Activated CD8-positive, alpha-beta memory T cell treated with anti-CD3 and anti-CD28 coated beads, Interleukin-2, amount 10 ng/mL, durations not matched to agents 7 days and 5 days (primary cell): Measurements from ENCODE around the gene OR13C8. TPM values are rescaled to one million over a fixed set of nuclear protein-coding genes. Genes with fewer than 3 reads are reported as not detected.
"Not testable (repeated sequence)": the region's sequence is repeated elsewhere in the genome, so short reads cannot be mapped to it uniquely, and the experiment has no call there.

Experiments used
- ATAC-seq: fragments of 150-1000 bp; cut with Tn5 transposase; one replicate; pipeline ENCODE4 v1.10.0; 2021; ENCODE audit warnings: moderate library complexity
- CTCF ChIA-PET: fragments of 350-600 bp; sonication (Branson Sonifier 250); formaldehyde crosslinking; loops from one replicate; lab custom pipeline; 2021; ENCODE audit warnings: antibody characterized with exemption; lab: Charles Lee
- DNase-seq: peaks from one replicate; pipeline ENCODE4 v3.0.0-alpha.2; 2020
- H3K27ac Mint-ChIP-seq: one replicate; pipeline ENCODE4 v1.8.0; 2021; ENCODE audit warnings: mild to moderate bottlenecking, mixed read lengths
- H3K27me3 Mint-ChIP-seq: one replicate; pipeline ENCODE4 v1.8.0; 2021; ENCODE audit warnings: mixed read lengths
- H3K36me3 Mint-ChIP-seq: one replicate; pipeline ENCODE4 v1.8.0; 2021; ENCODE audit warnings: mild to moderate bottlenecking, mixed read lengths
- H3K4me1 Mint-ChIP-seq: one replicate; pipeline ENCODE4 v1.8.0; 2021; ENCODE audit warnings: mixed read lengths
- H3K4me3 Mint-ChIP-seq: one replicate; pipeline ENCODE4 v1.8.0; 2021; ENCODE audit warnings: mild to moderate bottlenecking, moderate library complexity, mixed read lengths
- H3K9me3 Mint-ChIP-seq: one replicate; pipeline ENCODE4 v1.8.0; 2022; ENCODE audit warnings: low read depth, mixed read lengths
- total RNA-seq, 2 experiments: library from RNA; stranded (reverse); gene quantifications; one replicate each; pipeline ENCODE4 v1.2.3, GENCODE V29; 2021

OR13C8 gene
- total RNA-seq, 2 experiments from 2014 or later: not detected

DNA sequence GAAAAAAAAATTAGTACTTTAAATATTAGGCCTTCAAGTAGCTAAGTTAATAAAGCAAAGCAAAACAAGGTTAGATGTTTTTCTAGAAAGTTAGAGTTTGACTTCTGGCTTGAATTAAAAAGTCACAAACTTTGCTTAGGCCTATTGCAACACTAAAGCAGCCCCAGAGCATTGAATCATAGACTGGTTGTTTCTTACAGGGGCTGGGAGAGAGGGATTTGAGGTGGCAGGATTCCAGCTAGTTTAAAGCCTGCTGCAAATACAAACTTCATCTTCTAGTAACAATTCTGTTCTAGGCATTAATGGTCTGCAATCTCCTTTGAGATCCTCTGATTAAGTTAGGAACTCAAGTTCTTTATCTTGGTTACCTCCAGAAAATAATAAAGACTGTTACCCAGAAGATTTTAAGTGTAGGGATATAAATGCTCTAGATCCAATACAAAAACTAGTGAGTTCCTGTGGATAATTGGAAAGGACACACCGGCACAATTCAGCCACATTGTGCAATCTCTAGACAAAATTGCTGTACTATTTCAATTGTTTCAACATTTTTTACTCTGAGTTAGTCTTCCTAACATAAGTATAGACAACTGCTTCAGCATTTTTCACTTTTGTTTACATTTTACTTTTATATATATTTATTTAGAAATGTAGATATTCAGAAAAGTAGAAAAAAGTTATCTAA lies 17.7 kb downstream of the OR13C8 start:
- ATAC-seq (no peak), DNase-seq (no peak)
- H3K27me3 Mint-ChIP-seq: no peaks in the 10 kb centered on the region
- H3K9me3 Mint-ChIP-seq: no peaks in the 10 kb centered on the region
- H3K27ac Mint-ChIP-seq: no peak overlapping the region
- H3K36me3 Mint-ChIP-seq: no peaks in the 10 kb centered on the region
- H3K4me3 Mint-ChIP-seq: no peak overlapping the region
- H3K4me1 Mint-ChIP-seq: no peaks in the 10 kb centered on the region
- CTCF ChIA-PET: no interaction called here

DNA sequence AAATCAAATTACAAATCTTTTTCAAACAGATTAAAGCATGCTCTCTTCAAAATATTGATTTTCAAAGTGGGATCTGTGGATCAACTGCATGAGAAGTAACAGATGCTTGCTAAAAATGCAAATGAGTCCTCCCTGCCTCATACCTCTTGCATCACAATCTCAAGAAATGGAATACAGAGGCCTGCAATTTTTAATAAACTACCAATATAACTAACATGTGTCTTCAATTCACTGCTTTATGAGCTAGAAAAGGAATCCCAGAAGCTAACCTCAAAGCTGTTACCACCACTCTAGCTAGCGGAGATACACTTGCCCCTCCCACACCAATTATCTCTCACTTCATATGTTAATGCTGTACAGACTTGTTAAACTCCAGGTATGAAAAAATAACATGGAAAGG lies 20.7 kb downstream of the OR13C8 start:
- Mint-ChIP-seq H3K36me3 (no peaks in the 10 kb centered on the region), H3K27ac (no peak overlapping the region), H3K4me3 (no peak overlapping the region), H3K4me1 (no peaks in the 10 kb centered on the region), H3K9me3 (no peaks in the 10 kb centered on the region), H3K27me3 (no peaks in the 10 kb centered on the region)
- DNase-seq (no peak), ATAC-seq (no peak)
- CTCF ChIA-PET: no interaction called here

DNA sequence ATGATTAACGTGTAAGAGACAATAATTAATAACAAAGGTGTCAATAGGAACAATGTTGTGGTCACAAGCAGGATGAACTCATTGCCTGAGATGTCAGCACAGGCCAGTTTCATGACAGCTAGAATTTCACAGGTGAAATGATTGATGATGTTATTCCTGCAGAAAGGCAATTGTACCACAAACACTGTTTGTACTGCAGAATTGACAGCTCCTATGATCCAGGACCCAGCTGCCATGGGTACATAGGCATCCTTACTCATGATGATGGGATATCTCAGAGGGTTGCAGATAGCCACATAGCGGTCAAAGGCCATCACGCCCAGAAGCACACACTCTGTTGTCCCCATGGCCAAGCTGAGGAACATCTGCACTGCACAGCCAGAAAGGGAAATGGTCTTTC lies 29.8 kb downstream of the OR13C8 start:
- not testable (repeated sequence) for ATAC-seq

DNA sequence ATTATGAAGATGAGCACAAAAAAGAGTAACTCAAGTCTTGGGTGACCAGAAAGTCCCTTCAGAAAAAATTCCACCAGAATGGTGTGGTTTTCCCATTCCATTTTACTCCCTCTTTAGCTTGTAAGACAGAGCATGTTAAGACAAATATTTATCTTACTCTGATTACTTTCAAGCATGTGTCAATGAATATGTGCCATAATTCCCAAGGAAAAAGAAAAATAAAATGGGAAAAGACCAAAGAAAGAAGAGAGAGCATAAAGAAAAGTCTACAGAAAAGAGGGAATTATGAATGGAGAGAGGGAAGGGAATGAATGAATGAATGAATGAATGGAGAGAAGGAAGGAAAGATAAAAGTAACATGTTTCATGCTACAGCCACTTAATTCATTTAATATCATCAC lies 30.3 kb downstream of the OR13C8 start, which contains the start of gene OR13C5:
TSS of gene OR13C5 (minus strand) at position 101 of the 400 bp plus-strand sequence. CDS start at position 101, 0 bp downstream.
- H3K27me3 Mint-ChIP-seq, H3K4me3 Mint-ChIP-seq, CTCF ChIA-PET, H3K9me3 Mint-ChIP-seq, DNase-seq, ATAC-seq, H3K27ac Mint-ChIP-seq, H3K4me1 Mint-ChIP-seq, H3K36me3 Mint-ChIP-seq: not testable (repeated sequence)

More for the DNA sequence above, 29.8 kb downstream of the OR13C8 start:
- H3K27me3 Mint-ChIP-seq, H3K36me3 Mint-ChIP-seq, H3K4me1 Mint-ChIP-seq, H3K4me3 Mint-ChIP-seq, CTCF ChIA-PET, H3K9me3 Mint-ChIP-seq, H3K27ac Mint-ChIP-seq, DNase-seq: not testable (repeated sequence)

DNA sequence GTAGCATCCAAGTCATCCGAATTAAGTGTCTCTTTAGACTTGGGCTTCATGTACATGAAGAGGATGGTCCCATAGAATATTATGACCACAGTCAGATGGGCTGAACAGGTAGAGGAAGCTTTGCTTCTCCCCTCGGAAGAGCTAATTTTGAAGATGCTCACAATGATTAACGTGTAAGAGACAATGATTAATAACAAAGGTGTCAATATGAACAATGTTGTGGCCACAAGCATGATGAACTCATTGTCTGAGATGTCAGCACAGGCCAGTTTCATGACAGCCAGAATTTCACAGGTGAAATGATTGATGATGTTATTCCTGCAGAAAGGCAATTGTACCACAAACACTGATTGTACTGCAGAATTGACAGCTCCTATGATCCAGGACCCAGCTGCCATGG lies 35.8 kb downstream of the OR13C8 start:
- no peak overlapping the region for H3K4me3 Mint-ChIP-seq
- DNase-seq (no peak), ATAC-seq (no peak)
- CTCF ChIA-PET: no interaction called here
- H3K36me3 Mint-ChIP-seq: no peaks in the 10 kb centered on the region
- no peak overlapping the region for H3K27ac Mint-ChIP-seq
- no peaks in the 10 kb centered on the region for H3K4me1 Mint-ChIP-seq
- H3K27me3 Mint-ChIP-seq: no peaks in the 10 kb centered on the region
- H3K9me3 Mint-ChIP-seq: no peaks in the 10 kb centered on the region

DNA sequence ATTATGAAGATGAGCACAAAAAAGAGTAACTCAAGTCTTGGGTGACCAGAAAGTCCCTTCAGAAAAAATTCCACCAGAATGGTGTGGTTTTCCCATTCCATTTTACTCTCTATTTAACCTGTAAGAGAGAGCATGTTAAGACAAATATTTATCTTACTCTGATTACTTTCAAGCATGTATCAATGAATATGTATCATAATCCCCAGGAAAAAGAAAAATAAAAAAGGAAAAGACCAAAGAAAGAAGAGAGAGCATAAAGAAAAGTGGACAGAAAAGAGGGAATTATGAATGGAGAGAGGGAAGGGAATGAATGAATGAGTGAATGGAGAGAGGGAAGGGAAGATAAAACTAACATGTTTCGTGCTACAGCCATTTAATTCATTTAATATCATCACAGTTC lies 36.6 kb downstream of the OR13C8 start, which contains the start of gene OR13C2:
TSS of gene OR13C2 (minus strand) at position 101 of the 400 bp plus-strand sequence. CDS start at position 101, 0 bp downstream.
- DNase-seq, H3K36me3 Mint-ChIP-seq, H3K9me3 Mint-ChIP-seq, H3K27me3 Mint-ChIP-seq, H3K4me1 Mint-ChIP-seq, H3K27ac Mint-ChIP-seq, H3K4me3 Mint-ChIP-seq, ATAC-seq, CTCF ChIA-PET: not testable (repeated sequence)

DNA sequence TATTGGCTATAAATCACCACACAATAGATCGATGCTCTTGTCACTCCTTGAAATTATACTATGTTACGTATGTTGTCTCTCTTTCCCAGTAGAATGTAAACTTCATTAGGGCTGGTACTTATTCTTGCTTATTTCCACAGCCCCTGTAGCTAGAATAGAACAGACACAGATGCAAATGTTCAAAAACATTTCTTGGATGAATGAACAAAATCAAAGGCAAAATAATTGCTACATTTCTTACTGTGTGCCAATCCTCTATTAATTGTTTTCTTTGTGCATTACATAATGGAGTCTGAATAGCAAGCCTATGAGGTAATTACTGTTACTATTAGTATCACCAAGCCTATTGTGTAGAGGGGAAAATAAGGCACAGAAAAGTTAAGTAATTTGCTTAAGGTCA lies 37.2 kb downstream of the OR13C8 start:
- H3K27me3 Mint-ChIP-seq: no peaks in the 10 kb centered on the region
- DNase-seq (no peak), ATAC-seq (no peak)
- H3K4me3 Mint-ChIP-seq: no peak overlapping the region
- no peak overlapping the region for H3K27ac Mint-ChIP-seq
- H3K4me1 Mint-ChIP-seq: no peaks in the 10 kb centered on the region
- CTCF ChIA-PET: no interaction called here
- no peaks in the 10 kb centered on the region for H3K36me3 Mint-ChIP-seq
- H3K9me3 Mint-ChIP-seq: no peaks in the 10 kb centered on the region

DNA sequence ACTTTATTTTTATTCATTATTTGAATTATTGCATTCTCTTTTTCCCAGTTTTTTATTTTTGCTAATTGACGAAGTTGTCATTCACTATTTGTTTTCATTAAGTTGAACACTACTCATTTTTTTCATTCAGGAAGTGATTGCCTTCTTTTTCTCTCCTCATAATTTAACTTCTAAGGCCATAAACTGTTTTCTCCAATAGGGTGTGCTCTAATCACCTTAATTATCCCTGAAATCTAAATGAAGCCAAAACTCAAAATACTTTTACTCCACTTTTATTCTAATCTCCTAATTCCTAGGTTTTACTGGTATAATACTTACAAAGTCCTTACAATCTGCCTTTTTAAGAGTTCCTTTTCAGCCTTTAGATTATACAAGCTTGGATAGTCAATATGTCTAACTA lies 39.4 kb downstream of the OR13C8 start:
- no peaks in the 10 kb centered on the region for H3K4me1 Mint-ChIP-seq
- ATAC-seq: no peak

DNA sequence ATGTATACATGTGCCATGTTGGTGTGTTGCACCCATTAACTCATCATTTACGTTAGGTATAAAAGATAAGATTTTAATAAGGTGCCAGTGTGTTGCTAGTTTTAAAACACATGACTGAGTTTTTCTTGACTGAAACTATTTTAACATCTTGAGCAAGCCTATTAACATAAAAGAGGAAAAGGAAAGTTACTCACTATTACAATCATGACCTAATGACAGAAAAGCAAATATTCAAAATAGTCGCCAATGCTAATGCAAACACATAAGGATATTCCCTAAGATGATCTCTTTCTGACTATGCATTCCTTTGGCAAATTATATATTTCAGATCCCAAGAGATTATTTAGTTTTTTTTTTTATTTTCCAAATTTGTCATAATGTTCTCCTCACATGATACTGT lies 42.2 kb downstream of the OR13C8 start:
- Mint-ChIP-seq H3K9me3 (no peaks in the 10 kb centered on the region), H3K4me3 (no peak overlapping the region), H3K27ac (no peak overlapping the region), H3K4me1 (no peaks in the 10 kb centered on the region), H3K27me3 (no peaks in the 10 kb centered on the region), H3K36me3 (no peaks in the 10 kb centered on the region)
- ATAC-seq (no peak), DNase-seq (no peak)
- CTCF ChIA-PET: no interaction called here

More for the DNA sequence above, 39.4 kb downstream of the OR13C8 start:
- no peaks in the 10 kb centered on the region for H3K27me3 Mint-ChIP-seq
- CTCF ChIA-PET: no interaction called here
- no peak overlapping the region for H3K4me3 Mint-ChIP-seq
- no peaks in the 10 kb centered on the region for H3K9me3 Mint-ChIP-seq
- H3K27ac Mint-ChIP-seq: no peak overlapping the region
- DNase-seq: no peak
- H3K36me3 Mint-ChIP-seq: no peaks in the 10 kb centered on the region

DNA sequence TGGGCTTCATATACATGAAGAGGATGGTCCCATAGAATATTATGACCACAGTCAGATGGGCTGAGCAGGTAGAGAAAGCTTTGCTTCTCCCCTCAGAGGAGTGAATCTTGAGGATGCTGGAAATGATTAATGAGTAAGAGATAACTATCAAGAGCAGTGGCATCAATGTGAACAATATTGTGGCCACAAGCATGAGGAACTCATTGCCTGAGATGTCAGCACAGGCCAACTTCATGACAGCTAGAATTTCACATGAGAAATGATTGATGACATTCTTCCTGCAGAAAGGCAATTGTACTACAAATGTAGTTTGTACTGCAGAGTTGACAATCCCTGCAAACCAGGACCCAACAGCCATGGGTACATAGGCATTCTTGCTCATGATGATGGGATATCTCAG lies 48.5 kb downstream of the OR13C8 start:
- Mint-ChIP-seq H3K27ac (no peak overlapping the region), H3K4me3 (no peak overlapping the region), H3K4me1 (no peaks in the 10 kb centered on the region), H3K27me3 (no peaks in the 10 kb centered on the region), H3K9me3 (no peaks in the 10 kb centered on the region), H3K36me3 (no peaks in the 10 kb centered on the region)
- CTCF ChIA-PET: no interaction called here
- ATAC-seq (no peak), DNase-seq (no peak)

DNA sequence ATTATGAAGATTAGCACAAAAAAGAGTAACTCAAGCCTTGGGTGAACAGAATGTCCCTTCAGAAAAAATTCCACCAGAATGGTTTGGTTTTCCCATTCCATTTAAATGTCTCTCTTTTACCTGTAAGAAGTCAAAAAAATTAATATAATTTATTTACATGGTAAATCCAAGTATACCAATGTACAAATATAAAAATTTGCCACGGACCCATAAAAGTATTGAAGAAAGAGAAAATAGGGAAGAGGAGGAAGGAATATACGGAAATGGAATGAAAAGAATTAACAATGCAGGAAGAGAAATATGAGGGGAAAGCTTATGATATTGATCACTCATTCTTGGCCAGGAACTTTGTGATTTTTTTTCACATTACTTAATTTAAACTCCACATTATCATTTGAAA lies 49.1 kb downstream of the OR13C8 start, which contains the start of gene OR13C9:
TSS of gene OR13C9 (minus strand) at position 101 of the 400 bp plus-strand sequence. CDS start at position 101, 0 bp downstream.
- Mint-ChIP-seq H3K4me3 (no peak within 1 kb of the TSS), H3K36me3 (no peaks in the 10 kb centered on the region), H3K9me3 (no peaks in the 10 kb centered on the region), H3K27me3 (no peaks in the 10 kb centered on the region), H3K4me1 (no peaks in the 10 kb centered on the region), H3K27ac (no peak within 1 kb of the TSS)
- CTCF ChIA-PET: no interaction called here
- ATAC-seq: no peak
- DNase-seq: no peak

Other genes starting within 250 kb of the OR13C8 start
- not detected for gene OR13F1, start 64.9 kb upstream of the OR13C8 start, total RNA-seq
- gene OR13C4, start 42.0 kb upstream of the OR13C8 start, total RNA-seq: not detected
- not detected for gene OR13C3, start 32.3 kb upstream of the OR13C8 start, total RNA-seq
- not detected for gene OR13C5, start 30.2 kb downstream of the OR13C8 start, total RNA-seq
- gene OR13C2, start 36.5 kb downstream of the OR13C8 start, total RNA-seq: not detected
- not detected for gene OR13C9, start 49.0 kb downstream of the OR13C8 start, total RNA-seq
- not detected for gene OR13D1, start 125.3 kb downstream of the OR13C8 start, total RNA-seq
- gene NIPSNAP3A, start 178.5 kb downstream of the OR13C8 start, total RNA-seq: 10 to 100 TPM; 14.1 to 16.2 TPM
- gene NIPSNAP3B, start 195.0 kb downstream of the OR13C8 start, total RNA-seq: 1 to 10 TPM in 1 of 2 experiments, under 1 TPM in 1; 0.91 to 1.1 TPM